CD8-positive, alpha-beta memory T cell (primary cell): ENCODE measurements around the gene CPXM2. TPM values are rescaled to one million over a fixed set of nuclear protein-coding genes. Genes with fewer than 3 reads are reported as not detected.

ENCODE experiments used
- CTCF ChIA-PET: fragments of 350-600 bp; sonication (Branson Sonifier 250); formaldehyde crosslinking; loops from one replicate; lab custom pipeline; 2021; ENCODE audit warnings: antibody characterized with exemption; lab: Charles Lee
- POLR2A ChIA-PET: fragments of 350-600 bp; sonication (Branson Sonifier 250); formaldehyde crosslinking; loops from one replicate; lab custom pipeline; 2021; ENCODE audit warnings: antibody characterized with exemption; lab: Charles Lee
- DNase-seq, 5 donors: peaks; one replicate each; pipeline versions ENCODE4 v3.0.0 to v3.0.0-alpha.2; 2020 to 2022; ENCODE audit warnings: mixed read lengths in 1 of 5
- H3K27ac ChIP-seq: one replicate; pipeline ENCODE4 v1.7.0; 2013; ENCODE audit warnings: low read depth, mild to moderate bottlenecking, low read length, moderate library complexity
- H3K27me3 ChIP-seq: 2 replicates; pipeline ENCODE4 v1.7.0; 2013; ENCODE audit warnings: low read length, mild to moderate bottlenecking; ENCODE audit not compliant: insufficient read depth, poor library complexity, severe bottlenecking
- H3K36me3 ChIP-seq: 2 replicates; pipeline ENCODE4 v1.7.0; 2013; ENCODE audit warnings: mild to moderate bottlenecking, low read length, moderate library complexity; ENCODE audit not compliant: insufficient read depth
- H3K4me1 ChIP-seq: 2 replicates; pipeline ENCODE4 v1.7.0; 2013; ENCODE audit warnings: mild to moderate bottlenecking, low read length, moderate library complexity; ENCODE audit not compliant: insufficient read depth
- H3K4me3 ChIP-seq: 2 replicates; pipeline ENCODE4 v1.7.0; 2013; ENCODE audit warnings: mild to moderate bottlenecking, low read length
- H3K9me3 ChIP-seq: 2 replicates; pipeline ENCODE4 v1.7.0; 2013; ENCODE audit warnings: mild to moderate bottlenecking, low read length
- H3K27ac Mint-ChIP-seq, 8 donors: one replicate each; pipeline ENCODE4 v1.8.0; 2020 to 2021; ENCODE audit warnings: mixed read lengths in 8 of 8, mild to moderate bottlenecking in 6 of 8, inconsistent platforms in 3 of 8, moderate library complexity in 3 of 8
- H3K27me3 Mint-ChIP-seq, 2 donors: one replicate each; pipeline ENCODE4 v1.8.0; 2020 to 2021; ENCODE audit warnings: mixed read lengths in 2 of 2, mild to moderate bottlenecking in 1 of 2, moderate library complexity in 1 of 2
- H3K36me3 Mint-ChIP-seq, 3 donors: one replicate each; pipeline ENCODE4 v1.8.0; 2020 to 2021; ENCODE audit warnings: mixed read lengths in 3 of 3, inconsistent platforms in 1 of 3, mild to moderate bottlenecking in 1 of 3
- H3K4me1 Mint-ChIP-seq, 3 donors: one replicate each; pipeline ENCODE4 v1.8.0; 2020 to 2021; ENCODE audit warnings: mixed read lengths in 3 of 3, inconsistent platforms in 1 of 3, mild to moderate bottlenecking in 1 of 3
- H3K4me3 Mint-ChIP-seq, 7 donors: one replicate each; pipeline ENCODE4 v1.8.0; 2020 to 2021; ENCODE audit warnings: mixed read lengths in 7 of 7, mild to moderate bottlenecking in 6 of 7, moderate library complexity in 4 of 7, inconsistent platforms in 2 of 7
- H3K9me3 Mint-ChIP-seq, 5 donors: one replicate each; pipeline ENCODE4 v1.8.0; 2020 to 2022; ENCODE audit warnings: mixed read lengths in 5 of 5, mild to moderate bottlenecking in 3 of 5, moderate library complexity in 2 of 5, inconsistent platforms in 1 of 5
- polyA plus RNA-seq: library from polyadenylated mRNA; unstranded; fragments of 300-500 nt; fragmentation: Illumina TruSeq; gene quantifications from one replicate; pipeline ENCODE4 v1.2.3, GENCODE V29; 2021
- total RNA-seq, 2 experiments: library from RNA; stranded (reverse); gene quantifications; one replicate each; pipeline ENCODE4 v1.2.3, GENCODE V29; 2021

CPXM2 gene
- total and polyA plus RNA-seq, 3 experiments from 2014 or later, result not detected

- Histone ChIP-seq H3K36me3 (no peaks in the 10 kb centered on the region), H3K27ac (no peak overlapping the region), H3K27me3 (no peaks in the 10 kb centered on the region), H3K4me3 (no peak overlapping the region), H3K9me3 (no peaks in the 10 kb centered on the region), H3K4me1 (no peaks in the 10 kb centered on the region)
- H3K36me3 Mint-ChIP-seq, result peaks cover 0 to 2% (median 0%) of the 10 kb centered on the region in 3 donors
- CTCF ChIA-PET, result no interaction called here
- no peak overlapping the region for H3K4me3 Mint-ChIP-seq
- H3K4me1 Mint-ChIP-seq, result no peaks in the 10 kb centered on the region
- peaks cover 2 to 14% of the 10 kb centered on the region in 2 donors for H3K27me3 Mint-ChIP-seq
- POLR2A ChIA-PET, result no interaction called here
- DNase-seq, result no peak
- H3K9me3 Mint-ChIP-seq, result peaks cover 0 to 6% (median 5%) of the 10 kb centered on the region in 5 donors
- H3K27ac Mint-ChIP-seq, result no peak overlapping the region
Observed at GRCh38 chr10:123901621-123902020, 10.0 kb upstream of the CPXM2 start.

- ChIA-PET POLR2A (no interaction called here), CTCF (no interaction called here)
- Mint-ChIP-seq H3K27me3 (peaks cover 6 to 14% of the 10 kb centered on the region in 2 donors), H3K9me3 (peaks cover 0 to 7% (median 5%) of the 10 kb centered on the region in 5 donors), H3K36me3 (peaks cover 0 to 2% (median 0%) of the 10 kb centered on the region in 3 donors), H3K27ac (no peak overlapping the region), H3K4me3 (no peak overlapping the region), H3K4me1 (no peaks in the 10 kb centered on the region)
- no peaks in the 10 kb centered on the region for H3K36me3 ChIP-seq
- no peak overlapping the region for H3K4me3 ChIP-seq
- no peak for DNase-seq
- no peaks in the 10 kb centered on the region for H3K27me3 ChIP-seq
- H3K9me3 ChIP-seq, result no peaks in the 10 kb centered on the region
- H3K27ac ChIP-seq, result no peak overlapping the region
- H3K4me1 ChIP-seq, result no peaks in the 10 kb centered on the region
Observed at GRCh38 chr10:123897146-123897545, 5.5 kb upstream of the CPXM2 start.

GRCh38 chr10:123896246-123896927, 4.8 kb upstream of the CPXM2 start:
- H3K9me3 Mint-ChIP-seq, result peaks cover 0 to 7% (median 5%) of the 10 kb centered on the region in 5 donors
- H3K4me3 Mint-ChIP-seq, result no peak overlapping the region
- Histone ChIP-seq H3K27ac (no peak overlapping the region), H3K36me3 (no peaks in the 10 kb centered on the region), H3K27me3 (no peaks in the 10 kb centered on the region), H3K4me1 (no peaks in the 10 kb centered on the region), H3K4me3 (no peak overlapping the region), H3K9me3 (no peaks in the 10 kb centered on the region)
- peaks cover 0 to 2% (median 0%) of the 10 kb centered on the region in 3 donors for H3K36me3 Mint-ChIP-seq
- no peaks in the 10 kb centered on the region for H3K4me1 Mint-ChIP-seq
- CTCF ChIA-PET, result no interaction called here
- peaks cover 6 to 14% of the 10 kb centered on the region in 2 donors for H3K27me3 Mint-ChIP-seq
- H3K27ac Mint-ChIP-seq, result no peak overlapping the region
- POLR2A ChIA-PET, result no interaction called here
- DNase-seq, result no peak

- ChIA-PET CTCF (no interaction called here), POLR2A (no interaction called here)
- no peaks in the 10 kb centered on the region for H3K36me3 Mint-ChIP-seq
- no peak overlapping the region for H3K4me3 Mint-ChIP-seq
- no peaks in the 10 kb centered on the region for H3K4me1 Mint-ChIP-seq
- peaks cover 12 to 30% of the 10 kb centered on the region in 2 donors for H3K27me3 Mint-ChIP-seq
- H3K27ac Mint-ChIP-seq, result no peak overlapping the region
- Histone ChIP-seq H3K27ac (no peak overlapping the region), H3K36me3 (no peaks in the 10 kb centered on the region), H3K4me3 (no peak overlapping the region), H3K27me3 (no peaks in the 10 kb centered on the region), H3K9me3 (no peaks in the 10 kb centered on the region), H3K4me1 (no peaks in the 10 kb centered on the region)
- DNase-seq, result no peak
- peaks cover 0 to 2% (median 1%) of the 10 kb centered on the region in 5 donors for H3K9me3 Mint-ChIP-seq
Observed at GRCh38 chr10:123893651-123894050, 2.0 kb upstream of the CPXM2 start.

- H3K36me3 ChIP-seq, result no peaks in the 10 kb centered on the region
- H3K4me1 Mint-ChIP-seq, result no peaks in the 10 kb centered on the region
- no peak overlapping the region for H3K27ac ChIP-seq
- no peaks in the 10 kb centered on the region for H3K9me3 ChIP-seq
- H3K27me3 ChIP-seq, result no peaks in the 10 kb centered on the region
- H3K4me1 ChIP-seq, result no peaks in the 10 kb centered on the region
- no peak overlapping the region for H3K4me3 Mint-ChIP-seq
- no peaks in the 10 kb centered on the region for H3K36me3 Mint-ChIP-seq
- no peak overlapping the region for H3K27ac Mint-ChIP-seq
- H3K4me3 ChIP-seq, result no peak overlapping the region
- H3K27me3 Mint-ChIP-seq, result peaks cover 14 to 26% of the 10 kb centered on the region in 2 donors
- ChIA-PET POLR2A (no interaction called here), CTCF (interaction anchor here (1.0 kb wide), 1 partner anchor 10 kb away, joined by 3 read pairs; no protein-coding TSS in a partner anchor)
- H3K9me3 Mint-ChIP-seq, result peaks cover 0 to 2% (median 0%) of the 10 kb centered on the region in 5 donors
- no peak for DNase-seq
Observed at GRCh38 chr10:123890756-123891143, 857 bp downstream of the CPXM2 start.

GRCh38 chr10:123890226-123890625, 1.4 kb downstream of the CPXM2 start:
- Histone ChIP-seq H3K4me3 (no peak overlapping the region), H3K4me1 (no peaks in the 10 kb centered on the region), H3K27me3 (no peaks in the 10 kb centered on the region), H3K9me3 (no peaks in the 10 kb centered on the region), H3K27ac (no peak overlapping the region), H3K36me3 (no peaks in the 10 kb centered on the region)
- CTCF ChIA-PET, result no interaction called here
- Mint-ChIP-seq H3K4me1 (no peaks in the 10 kb centered on the region), H3K27ac (no peak overlapping the region), H3K4me3 (no peak overlapping the region), H3K36me3 (no peaks in the 10 kb centered on the region), H3K27me3 (peaks cover 14 to 26% of the 10 kb centered on the region in 2 donors), H3K9me3 (peaks cover 0 to 2% (median 0%) of the 10 kb centered on the region in 5 donors)
- POLR2A ChIA-PET, result no interaction called here
- DNase-seq, result no peak

- Mint-ChIP-seq H3K9me3 (peaks cover 0 to 2% (median 0%) of the 10 kb centered on the region in 5 donors), H3K4me1 (no peaks in the 10 kb centered on the region), H3K27me3 (peaks cover 13 to 25% of the 10 kb centered on the region in 2 donors), H3K27ac (no peak overlapping the region), H3K4me3 (no peak overlapping the region), H3K36me3 (no peaks in the 10 kb centered on the region)
- H3K4me3 ChIP-seq, result no peak overlapping the region
- no peak overlapping the region for H3K27ac ChIP-seq
- CTCF ChIA-PET, result no interaction called here
- POLR2A ChIA-PET, result no interaction called here
- no peaks in the 10 kb centered on the region for H3K27me3 ChIP-seq
- no peaks in the 10 kb centered on the region for H3K9me3 ChIP-seq
- no peak for DNase-seq
- no peaks in the 10 kb centered on the region for H3K36me3 ChIP-seq
- no peaks in the 10 kb centered on the region for H3K4me1 ChIP-seq
Observed at GRCh38 chr10:123889821-123890220, 1.8 kb downstream of the CPXM2 start.

GRCh38 chr10:123888751-123889150, 2.9 kb downstream of the CPXM2 start:
- ChIA-PET POLR2A (no interaction called here), CTCF (no interaction called here)
- Histone ChIP-seq H3K27ac (no peak overlapping the region), H3K36me3 (no peaks in the 10 kb centered on the region), H3K27me3 (no peaks in the 10 kb centered on the region), H3K4me1 (no peaks in the 10 kb centered on the region), H3K4me3 (no peak overlapping the region), H3K9me3 (no peaks in the 10 kb centered on the region)
- no peak overlapping the region for H3K27ac Mint-ChIP-seq
- peaks cover 10 to 19% of the 10 kb centered on the region in 2 donors for H3K27me3 Mint-ChIP-seq
- H3K4me1 Mint-ChIP-seq, result no peaks in the 10 kb centered on the region
- DNase-seq, result no peak
- no peak overlapping the region for H3K4me3 Mint-ChIP-seq
- no peaks in the 10 kb centered on the region for H3K9me3 Mint-ChIP-seq
- H3K36me3 Mint-ChIP-seq, result no peaks in the 10 kb centered on the region
